ENCODE measurements around the gene COMMD1.

DNA sequence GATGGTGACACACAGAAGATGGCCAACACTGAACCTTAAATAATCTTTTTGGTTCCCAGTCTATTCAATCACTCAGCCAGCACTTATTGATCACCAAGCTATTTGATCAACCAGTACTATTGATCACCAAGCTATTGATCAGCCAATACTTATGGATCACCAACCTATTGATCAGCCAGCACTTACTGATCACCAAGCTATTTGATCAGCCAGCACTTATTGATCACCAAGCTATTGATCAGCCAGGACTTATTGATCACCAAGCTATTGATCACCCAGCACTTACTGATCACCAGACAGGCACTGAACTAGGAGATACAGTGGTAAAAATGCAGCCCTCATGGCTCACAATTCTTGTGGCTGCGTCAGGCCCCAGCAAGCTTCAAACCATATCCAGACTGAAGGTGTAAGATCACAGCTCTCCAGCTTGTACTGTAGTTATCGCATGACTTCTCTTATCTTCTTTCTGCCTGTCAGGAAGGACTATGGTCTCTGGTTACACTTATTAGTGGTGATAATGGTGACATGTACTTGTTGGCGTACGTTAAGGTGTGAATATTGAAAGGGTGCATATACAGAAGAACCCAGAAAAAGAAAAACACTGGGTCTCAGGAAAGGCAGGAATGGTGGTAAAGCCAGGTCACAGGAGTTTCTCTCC lies 272.0 kb downstream of the COMMD1 start:
- TF ChIP-seq, protein P1, sequence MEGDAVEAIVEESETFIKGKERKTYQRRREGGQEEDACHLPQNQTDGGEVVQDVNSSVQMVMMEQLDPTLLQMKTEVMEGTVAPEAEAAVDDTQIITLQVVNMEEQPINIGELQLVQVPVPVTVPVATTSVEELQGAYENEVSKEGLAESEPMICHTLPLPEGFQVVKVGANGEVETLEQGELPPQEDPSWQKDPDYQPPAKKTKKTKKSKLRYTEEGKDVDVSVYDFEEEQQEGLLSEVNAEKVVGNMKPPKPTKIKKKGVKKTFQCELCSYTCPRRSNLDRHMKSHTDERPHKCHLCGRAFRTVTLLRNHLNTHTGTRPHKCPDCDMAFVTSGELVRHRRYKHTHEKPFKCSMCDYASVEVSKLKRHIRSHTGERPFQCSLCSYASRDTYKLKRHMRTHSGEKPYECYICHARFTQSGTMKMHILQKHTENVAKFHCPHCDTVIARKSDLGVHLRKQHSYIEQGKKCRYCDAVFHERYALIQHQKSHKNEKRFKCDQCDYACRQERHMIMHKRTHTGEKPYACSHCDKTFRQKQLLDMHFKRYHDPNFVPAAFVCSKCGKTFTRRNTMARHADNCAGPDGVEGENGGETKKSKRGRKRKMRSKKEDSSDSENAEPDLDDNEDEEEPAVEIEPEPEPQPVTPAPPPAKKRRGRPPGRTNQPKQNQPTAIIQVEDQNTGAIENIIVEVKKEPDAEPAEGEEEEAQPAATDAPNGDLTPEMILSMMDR (IDR thresholded peaks at IDR 0.05) = no peak
- TF ChIP-seq POLR2A (IDR thresholded peaks at IDR 0.05) = no peak
- no peak for TF ChIP-seq EP300 (IDR thresholded peaks at IDR 0.05)

Data from gastroesophageal sphincter (tissue), 3 donors.